G401 (cell line): Measurements from ENCODE around the gene BMP7. TPM values are rescaled to one million over a fixed set of nuclear protein-coding genes. Genes with fewer than 3 reads are reported as not detected.

ENCODE experiments used
- DNase-seq: peaks from one replicate; pipeline ENCODE4 v3.0.0-alpha.2; 2015; ENCODE audit warnings: low spot score
- in situ Hi-C: cut with HindIII; loops from 2 replicates; pipeline ENCODE4 v1.10.0; 2016; ENCODE audit warnings: low sequenced_read_pairs, mixed read lengths
- total RNA-seq: library from RNA; depleted of rRNA; stranded (reverse); fragments of >200 nt; shearing (Covaris generic); gene quantifications from 2 replicates; pipeline ENCODE4 v1.2.3, GENCODE V29; 2014

BMP7 gene
- total RNA-seq, 1 experiment from 2014 or later: 81.3 TPM

DNA sequence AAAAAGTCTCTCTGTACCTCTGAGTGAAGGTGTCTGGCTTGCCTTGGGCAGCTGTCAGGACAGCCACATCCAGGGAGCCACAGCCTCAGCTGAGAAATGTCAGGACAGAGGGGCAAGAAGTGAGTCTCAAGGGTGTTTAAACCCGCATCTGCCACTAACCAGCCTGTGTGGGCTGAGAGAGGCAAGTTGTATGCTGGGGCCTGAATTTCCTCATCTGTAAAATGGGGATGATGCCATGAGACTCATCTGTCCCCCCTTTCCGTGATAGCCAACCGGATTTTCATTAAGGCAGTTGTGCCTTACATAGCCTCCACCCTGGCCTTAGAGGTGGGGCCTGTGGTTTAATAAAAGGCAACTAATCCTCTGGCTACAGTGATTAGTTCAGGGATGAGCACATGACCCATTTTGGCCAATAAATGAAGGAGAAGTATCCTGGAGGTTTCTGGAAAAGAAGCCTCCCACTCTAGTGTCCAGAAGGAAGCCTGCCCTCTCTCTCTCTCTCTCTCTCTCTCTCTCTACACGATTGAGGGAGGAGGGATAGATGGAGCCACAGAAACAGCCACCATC, 79.3 kb downstream of the BMP7 start:
- in situ Hi-C loops: no loop called here

GRCh38 chr20:57186192-57186591, 80.2 kb downstream of the BMP7 start:
- no peak for DNase-seq
- in situ Hi-C loops: no loop called here

More for the DNA sequence above, 79.3 kb downstream of the BMP7 start:
- no peak for DNase-seq

DNA sequence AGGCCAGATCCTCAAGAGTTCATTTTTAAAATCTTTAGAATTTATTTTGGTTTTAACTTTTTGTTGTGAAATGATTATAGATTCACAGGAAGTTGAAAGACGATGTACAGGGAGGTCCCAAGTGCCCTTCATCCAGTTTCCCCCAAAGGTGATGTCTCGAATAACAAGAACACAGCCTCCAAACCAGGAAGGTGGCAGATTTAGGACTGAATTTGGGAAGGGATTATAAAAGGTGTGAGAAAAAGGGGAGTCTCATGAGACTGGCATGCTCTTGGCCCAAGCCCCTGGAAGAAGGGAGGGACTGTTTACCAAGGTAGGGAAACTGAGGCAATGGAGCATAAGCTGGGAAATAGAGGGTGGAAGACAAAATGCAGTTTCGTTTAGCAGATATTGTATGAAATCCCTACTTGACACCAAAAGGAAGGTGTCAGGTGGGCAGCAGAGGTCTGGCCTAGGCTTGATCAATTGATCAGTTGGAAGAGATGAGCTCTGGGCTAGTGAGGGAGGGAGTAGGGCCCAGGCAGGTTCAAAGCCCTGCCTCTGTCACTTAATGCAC, 81.2 kb downstream of the BMP7 start:
- no peak for DNase-seq
- in situ Hi-C loops: no loop called here

DNA sequence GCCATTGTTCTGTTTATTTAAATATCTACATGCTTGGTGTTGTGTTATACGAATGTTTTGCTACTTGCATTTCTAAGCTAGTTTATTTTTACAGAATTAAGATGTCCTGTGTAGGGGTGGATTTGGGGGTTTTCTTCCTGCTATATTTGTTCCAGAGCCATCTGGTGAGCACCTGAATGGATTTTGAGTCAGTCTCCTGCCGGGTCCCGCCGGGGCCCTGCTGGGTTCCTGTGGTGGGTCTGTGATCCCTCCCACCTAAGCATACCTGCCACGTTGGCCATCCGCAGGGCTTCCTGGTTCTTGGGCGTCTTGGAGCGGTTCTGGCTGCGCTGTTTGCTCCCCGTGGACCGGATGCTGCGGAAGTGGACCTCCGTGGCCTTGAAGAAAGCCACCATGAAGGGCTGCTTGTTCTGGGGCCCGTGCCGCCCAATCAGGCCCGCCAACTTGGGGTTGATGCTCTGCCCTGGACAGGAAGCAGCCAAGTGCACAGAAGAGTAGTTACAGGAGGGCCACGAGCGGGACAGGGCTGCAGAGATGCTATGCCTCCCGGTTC, 82.9 kb downstream of the BMP7 start:
- in situ Hi-C loops: no loop called here
- DNase-seq: no peak

DNA sequence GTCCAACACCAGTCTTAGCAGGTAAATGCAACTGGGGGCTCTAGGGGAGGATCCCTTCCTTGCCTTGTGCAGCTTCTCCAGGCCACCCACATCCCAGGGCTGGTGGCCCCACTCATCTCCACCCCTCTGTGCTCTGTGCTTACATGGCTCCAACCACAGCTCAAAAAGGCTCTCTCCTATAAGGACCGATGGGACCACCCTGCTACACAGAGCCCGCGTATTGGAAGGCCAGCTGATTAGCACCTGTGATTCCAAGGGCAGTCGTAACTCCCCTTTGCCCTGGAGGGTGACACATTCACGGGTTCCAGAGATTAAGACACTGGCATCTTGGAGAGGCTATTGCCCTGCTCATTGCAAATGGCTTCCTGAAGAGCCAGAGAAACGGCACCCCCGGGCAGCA, 84.8 kb downstream of the BMP7 start:
- DNase-seq: no peak
- in situ Hi-C loops: no loop called here

GRCh38 chr20:57180954-57181353, 85.5 kb downstream of the BMP7 start:
- in situ Hi-C loops: no loop called here
- no peak for DNase-seq

GRCh38 chr20:57180387-57180786, 86.1 kb downstream of the BMP7 start:
- in situ Hi-C loops: no loop called here
- DNase-seq: no peak

DNA sequence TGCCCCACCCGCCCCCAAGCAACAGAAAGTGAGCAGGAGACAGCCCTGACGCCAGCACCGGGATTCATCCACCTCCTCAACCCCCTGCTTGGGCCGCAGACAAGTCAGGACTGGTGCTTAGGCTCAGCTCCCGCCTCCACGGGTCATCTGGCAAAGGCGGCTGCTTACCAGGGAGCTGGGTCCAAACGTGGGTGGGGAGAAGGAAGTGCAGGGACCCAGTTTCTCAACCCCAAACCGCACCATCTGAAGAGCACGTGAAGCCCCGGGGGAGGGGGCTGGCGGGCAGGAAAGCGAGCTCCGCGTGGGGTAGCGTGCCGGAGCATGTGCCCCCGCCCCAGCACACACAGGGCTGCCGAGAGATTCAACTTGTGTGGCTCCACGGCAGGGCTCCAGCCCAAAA, 87.2 kb downstream of the BMP7 start:
- in situ Hi-C loops: no loop called here
- no peak for DNase-seq

DNA sequence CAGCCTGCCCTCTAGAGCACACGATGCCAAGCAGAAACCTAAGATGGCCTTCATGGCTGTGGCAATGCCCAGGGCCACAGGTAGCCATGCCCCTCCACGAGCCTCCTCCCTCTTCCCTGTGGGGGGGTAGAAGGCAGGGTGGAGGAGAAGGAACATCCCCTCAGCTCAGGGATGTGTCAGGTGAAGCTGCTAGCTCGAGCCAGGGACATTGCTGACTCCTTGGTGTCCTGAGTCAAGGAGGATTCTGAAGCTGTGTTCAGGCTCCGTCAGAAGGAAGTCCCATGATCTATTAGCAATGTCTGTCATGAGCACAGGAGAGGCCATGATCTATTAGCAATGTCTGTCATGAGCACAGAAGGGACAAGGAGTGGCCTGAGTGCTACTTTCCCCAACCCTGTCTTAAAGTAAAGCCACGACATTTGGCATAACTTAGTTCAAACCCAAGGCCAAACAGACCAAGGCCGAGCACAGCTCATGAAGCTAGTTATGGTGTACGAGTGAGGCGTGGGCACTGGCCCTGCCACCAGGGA, 87.8 kb downstream of the BMP7 start:
- in situ Hi-C loops: no loop called here
- no peak for DNase-seq

GRCh38 chr20:57177636-57178280, 88.7 kb downstream of the BMP7 start:
- in situ Hi-C loops: no loop called here
- no peak for DNase-seq

DNA sequence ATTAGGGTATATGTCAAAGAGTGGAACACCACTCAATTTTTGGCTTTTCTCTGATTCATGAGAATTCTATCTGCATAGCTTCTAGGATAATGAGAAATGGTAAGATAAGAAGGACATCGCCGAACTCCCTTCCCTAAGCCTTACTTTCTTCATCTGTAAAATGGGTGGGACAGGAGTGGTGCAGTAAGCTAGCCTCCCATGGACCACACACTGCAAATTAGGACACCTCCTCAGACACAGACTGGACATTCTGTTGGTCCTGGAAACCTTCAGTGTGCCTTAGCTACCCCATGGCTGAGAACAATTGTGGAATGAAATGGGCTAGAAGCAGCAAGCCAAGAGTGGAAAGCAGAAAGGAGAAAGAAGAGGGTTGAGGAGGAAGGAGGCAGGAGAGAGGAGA, 89.6 kb downstream of the BMP7 start:
- in situ Hi-C loops: no loop called here
- DNase-seq: no peak

DNA sequence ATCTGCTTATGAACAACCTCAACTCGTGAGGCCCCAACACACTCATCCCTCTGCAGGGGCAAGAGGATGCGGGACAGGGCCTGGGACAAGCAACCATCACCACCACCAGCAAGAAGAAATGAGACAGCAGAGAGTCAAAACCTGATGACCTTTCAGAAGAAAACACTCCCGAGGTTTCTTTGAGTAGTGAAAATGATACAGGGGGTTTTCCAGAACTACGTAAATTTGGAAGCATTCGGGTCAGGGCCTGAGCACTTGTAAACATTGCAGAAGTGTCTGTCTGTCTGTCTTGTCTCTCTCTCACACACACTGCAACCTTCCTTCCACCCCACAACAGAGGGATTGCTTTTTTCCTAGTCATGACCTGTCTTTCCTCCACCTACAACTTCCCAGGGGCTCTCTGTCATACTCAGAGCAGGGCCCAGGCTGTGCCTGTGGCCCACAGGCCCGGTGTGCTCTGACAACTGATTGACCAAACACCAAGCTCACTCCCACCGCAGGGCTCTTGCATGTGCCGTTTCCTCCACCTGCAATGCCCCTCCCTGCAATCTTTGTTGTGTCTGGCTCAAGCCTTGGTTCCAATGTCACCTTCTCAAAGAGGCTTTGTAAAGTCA, 90.9 kb downstream of the BMP7 start:
- in situ Hi-C loops: no loop called here
- DNase-seq: no peak

DNA sequence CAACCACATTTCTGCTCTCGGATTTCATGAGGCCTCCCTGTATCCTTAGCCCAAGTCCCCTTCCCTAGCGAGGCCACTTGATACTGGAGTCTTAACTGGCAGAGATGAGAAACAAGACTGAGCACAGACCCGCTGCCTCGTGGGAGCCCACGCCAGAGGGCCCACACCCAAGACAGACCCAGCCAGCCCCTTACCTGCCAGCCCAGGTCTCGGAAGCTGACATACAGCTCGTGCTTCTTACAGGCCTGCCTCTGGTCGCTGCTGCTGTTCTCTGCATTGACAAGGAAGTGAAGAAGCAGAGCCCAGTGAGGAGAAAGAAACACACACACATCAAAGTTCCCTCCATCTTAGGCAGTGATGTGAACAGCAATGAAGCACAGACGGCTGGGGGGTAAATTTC, 91.7 kb downstream of the BMP7 start:
- in situ Hi-C loops: no loop called here
- DNase-seq: no peak

DNA sequence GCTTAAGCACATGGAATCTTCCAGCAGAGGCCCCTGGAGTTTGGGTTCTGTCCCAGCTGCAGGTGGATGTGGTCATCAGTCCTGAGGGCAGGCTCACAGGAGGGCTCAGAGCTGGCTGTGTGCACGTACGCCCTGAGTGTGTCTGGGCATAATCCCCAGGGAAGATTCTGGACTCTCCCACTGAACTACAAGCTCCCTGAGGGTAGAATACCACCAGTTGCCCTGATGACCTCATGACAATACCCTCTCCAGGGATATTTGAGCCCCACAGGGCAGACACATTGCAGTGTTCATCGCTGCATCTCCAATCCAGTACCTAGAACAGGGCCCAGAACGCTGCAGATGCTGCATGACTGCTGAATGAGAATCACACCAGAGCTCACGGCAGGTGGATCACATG, 92.5 kb downstream of the BMP7 start:
- DNase-seq: no peak
- in situ Hi-C loops: no loop called here

DNA sequence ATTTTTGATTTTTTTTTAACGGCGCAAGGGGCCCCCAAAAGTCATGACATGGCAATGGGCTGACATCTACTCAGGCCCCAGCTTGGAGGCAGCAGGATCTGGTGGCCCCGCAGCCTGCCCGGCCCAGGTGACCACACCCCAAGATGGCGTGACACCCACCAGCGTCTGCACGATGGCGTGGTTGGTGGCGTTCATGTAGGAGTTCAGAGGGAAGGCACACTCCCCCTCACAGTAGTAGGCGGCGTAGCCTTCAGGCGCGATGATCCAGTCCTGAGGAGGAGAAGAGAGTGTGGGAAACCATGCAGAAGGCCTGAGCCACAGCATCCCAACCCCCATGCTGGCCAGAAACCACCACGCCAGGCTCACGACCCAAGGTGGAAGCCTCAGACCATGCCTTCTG, 93.4 kb downstream of the BMP7 start:
- in situ Hi-C loops: no loop called here
- DNase-seq: no peak

DNA sequence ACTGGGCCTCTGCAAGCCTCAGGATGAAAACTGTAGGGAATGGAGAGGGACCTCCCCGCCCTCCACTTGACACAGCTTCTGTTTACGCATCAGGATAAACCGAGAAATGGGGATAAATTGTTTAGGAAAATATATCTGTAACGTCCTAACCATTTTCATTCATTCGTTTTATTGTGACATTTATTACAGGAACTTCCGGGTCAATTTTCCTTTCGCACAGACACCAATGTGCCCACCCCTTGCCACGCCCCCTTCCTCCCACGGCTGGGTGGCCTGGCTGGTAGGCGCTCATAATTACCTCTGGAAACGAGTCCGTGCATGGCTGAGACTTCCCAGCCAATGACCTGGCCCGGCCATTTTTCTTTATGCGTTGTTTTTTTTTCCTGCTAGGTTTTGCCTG, 96.1 kb downstream of the BMP7 start:
- no peak for DNase-seq
- in situ Hi-C loops: no loop called here

DNA sequence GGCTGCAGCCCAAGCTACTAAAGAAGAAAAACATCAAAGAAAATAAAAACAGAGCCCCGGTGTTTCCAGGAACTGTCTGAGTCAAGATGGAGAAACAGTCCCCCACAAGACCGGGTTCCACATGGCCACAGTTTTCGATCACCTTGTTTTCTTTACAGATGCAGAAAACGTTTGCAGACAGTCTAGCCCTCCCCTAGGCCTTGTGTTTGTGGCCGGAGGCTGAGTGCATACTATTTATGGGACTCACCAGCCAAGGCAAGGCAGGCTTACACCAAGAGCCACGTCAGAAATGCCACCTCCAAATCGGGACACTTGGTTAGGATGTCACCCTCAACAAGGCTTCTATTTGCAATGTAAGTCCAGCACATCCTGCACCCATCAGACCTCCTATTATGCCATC, 97.3 kb downstream of the BMP7 start:
- in situ Hi-C loops: no loop called here
- DNase-seq: no peak

DNA sequence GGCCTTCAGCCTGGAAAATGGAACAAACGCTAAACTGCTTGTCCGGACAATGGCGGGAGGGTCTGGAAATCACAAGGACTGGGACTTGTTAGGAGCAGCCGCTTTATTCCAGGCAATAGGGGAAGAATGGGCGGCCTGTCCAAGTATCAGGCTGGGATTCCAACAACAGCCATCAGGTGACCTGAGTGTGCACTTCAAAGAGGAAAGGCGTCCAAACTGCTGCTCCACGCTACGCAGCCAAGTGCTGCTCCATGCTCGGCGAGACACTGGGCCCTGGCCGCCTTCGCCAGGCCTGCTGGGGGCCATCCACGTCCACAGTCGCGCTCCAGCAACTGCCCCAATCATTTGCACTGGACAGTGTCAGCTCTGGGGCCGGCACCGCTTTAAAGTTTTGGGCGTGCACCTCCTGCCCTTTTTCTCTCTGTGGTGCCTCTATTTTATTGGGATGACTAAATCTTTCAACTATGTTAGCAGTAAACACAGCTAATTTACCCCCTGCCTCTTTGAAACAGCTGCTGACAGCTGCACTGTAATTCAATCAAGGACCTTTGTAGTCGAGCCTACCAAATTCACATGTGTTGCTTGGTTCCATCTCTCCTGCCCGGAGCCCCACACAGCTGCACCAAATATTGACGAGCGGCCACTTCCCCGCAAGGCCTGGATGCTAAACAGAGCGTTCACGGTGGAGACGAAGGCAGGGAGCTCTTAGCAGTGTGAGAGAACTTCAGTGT, 98.3 kb downstream of the BMP7 start:
- in situ Hi-C loops: no loop called here
- peak; percentile 16 for DNase-seq

DNA sequence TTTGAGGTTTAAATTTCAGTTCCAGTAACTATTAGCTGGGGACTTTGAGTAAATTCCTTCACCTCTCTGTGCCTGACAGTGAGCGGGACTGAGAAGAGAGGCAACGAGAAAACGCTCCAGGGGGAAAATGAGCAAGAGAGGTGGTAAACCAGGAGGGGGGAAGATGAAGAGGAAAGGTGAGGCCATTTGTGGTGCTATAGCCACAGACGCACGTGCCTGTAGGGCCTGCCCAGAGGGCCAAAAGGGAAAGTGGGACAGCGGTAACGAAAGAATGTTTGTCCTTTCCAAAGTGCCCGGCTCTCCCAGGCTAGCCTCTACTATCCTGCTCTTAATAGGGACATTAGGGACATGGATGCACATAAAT, 99.2 kb downstream of the BMP7 start:
- in situ Hi-C loops: no loop called here
- DNase-seq: no peak
